NB4 (cell line): Measurements from ENCODE around the gene ADARB2.

ENCODE experiments used
- POLR2A ChIP-seq: IDR thresholded peaks from 2 replicates; pipeline ENCODE4 v1.6.1; 2011; ENCODE audit warnings: mild to moderate bottlenecking; ENCODE audit not compliant: insufficient read length; ENCODE audit errors: extremely low read depth
- TF ChIP-seq, protein P1 (sequence below): IDR thresholded peaks from one replicate; pipeline ENCODE4 v1.5.1; 2012; ENCODE audit warnings: low read depth, low read length
- TF ChIP-seq, protein P2 (sequence below): IDR thresholded peaks from 2 replicates; pipeline ENCODE4 v1.6.1; 2011; ENCODE audit warnings: low read depth, low read length

DNA sequence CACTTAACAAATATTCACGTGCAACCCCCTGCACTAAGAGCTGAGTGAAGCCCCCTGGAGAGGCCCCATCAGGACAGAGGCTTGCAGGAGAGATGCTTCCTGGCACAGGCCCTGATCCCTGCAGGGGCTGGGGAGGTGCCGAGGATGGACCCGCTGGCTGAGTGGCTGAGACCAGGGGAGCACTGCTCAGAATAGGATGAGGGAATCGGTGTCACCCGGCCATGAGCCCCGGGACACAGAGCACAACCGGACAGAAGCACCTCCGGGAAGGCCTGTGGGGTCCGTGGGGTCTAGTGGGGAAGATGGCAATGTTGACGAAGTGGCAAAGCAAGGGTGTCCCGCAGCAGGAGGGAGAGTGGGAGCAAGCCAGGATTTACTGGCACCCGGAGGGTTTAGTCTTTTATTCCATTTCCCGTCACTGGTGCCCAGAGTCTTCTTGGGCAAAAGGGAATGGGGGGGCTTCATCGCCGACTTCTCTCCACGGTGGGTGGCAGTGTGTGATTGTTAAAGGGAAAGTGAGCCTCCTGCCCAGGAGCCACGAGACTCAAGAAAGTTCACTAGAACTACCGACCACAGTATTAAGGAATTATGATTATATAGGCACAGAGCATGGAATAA lies 140.7 kb downstream of the ADARB2 start:
- no peak for TF ChIP-seq POLR2A
- TF ChIP-seq, protein P1, sequence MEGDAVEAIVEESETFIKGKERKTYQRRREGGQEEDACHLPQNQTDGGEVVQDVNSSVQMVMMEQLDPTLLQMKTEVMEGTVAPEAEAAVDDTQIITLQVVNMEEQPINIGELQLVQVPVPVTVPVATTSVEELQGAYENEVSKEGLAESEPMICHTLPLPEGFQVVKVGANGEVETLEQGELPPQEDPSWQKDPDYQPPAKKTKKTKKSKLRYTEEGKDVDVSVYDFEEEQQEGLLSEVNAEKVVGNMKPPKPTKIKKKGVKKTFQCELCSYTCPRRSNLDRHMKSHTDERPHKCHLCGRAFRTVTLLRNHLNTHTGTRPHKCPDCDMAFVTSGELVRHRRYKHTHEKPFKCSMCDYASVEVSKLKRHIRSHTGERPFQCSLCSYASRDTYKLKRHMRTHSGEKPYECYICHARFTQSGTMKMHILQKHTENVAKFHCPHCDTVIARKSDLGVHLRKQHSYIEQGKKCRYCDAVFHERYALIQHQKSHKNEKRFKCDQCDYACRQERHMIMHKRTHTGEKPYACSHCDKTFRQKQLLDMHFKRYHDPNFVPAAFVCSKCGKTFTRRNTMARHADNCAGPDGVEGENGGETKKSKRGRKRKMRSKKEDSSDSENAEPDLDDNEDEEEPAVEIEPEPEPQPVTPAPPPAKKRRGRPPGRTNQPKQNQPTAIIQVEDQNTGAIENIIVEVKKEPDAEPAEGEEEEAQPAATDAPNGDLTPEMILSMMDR, result no peak
- TF ChIP-seq, protein P2, sequence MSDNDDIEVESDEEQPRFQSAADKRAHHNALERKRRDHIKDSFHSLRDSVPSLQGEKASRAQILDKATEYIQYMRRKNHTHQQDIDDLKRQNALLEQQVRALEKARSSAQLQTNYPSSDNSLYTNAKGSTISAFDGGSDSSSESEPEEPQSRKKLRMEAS, result no peak
